Body of pancreas (tissue), 4 donors: ENCODE measurements around the gene HAVCR2. TPM values are rescaled to one million over a fixed set of nuclear protein-coding genes. Genes with fewer than 3 reads are reported as not detected.

Experiments used
- ATAC-seq: fragments of 150-250 bp; one replicate; pipeline ENCODE4 v1.9.1; 2016
- DNase-seq, 4 donors: peaks; one replicate each; pipeline ENCODE4 v3.0.0-alpha.2; 2019
- H3K27ac ChIP-seq, 4 donors: fragments of 200-600 bp; sonication (generic); 1 replicate in 3 of 4; 2 replicates in 1 of 4; pipeline versions ENCODE4 v1.5.1 to v1.6.1; 2016 to 2019; ENCODE audit warnings: mild to moderate bottlenecking in 1 of 4, mixed read lengths in 1 of 4, moderate library complexity in 1 of 4
- H3K27me3 ChIP-seq, 2 donors: fragments of 200-600 bp; sonication (generic); one replicate each; pipeline ENCODE4 v1.6.0; 2016; ENCODE audit warnings: mild to moderate bottlenecking in 1 of 2
- H3K36me3 ChIP-seq, 2 donors: fragments of 200-600 bp; sonication (generic); replicated peaks in 1 of 2; 2 replicates each; pipeline ENCODE4 v1.5.1; 2016; ENCODE audit warnings: low read depth in 2 of 2; ENCODE audit not compliant: insufficient read depth in 1 of 2
- H3K4me1 ChIP-seq: fragments of 200-600 bp; sonication (generic); one replicate; pipeline ENCODE4 v1.6.0; 2016
- H3K4me3 ChIP-seq, 2 donors: fragments of 200-600 bp; sonication (generic); 1 replicate in 1 of 2; 2 replicates in 1 of 2; pipeline ENCODE4 v1.5.1; 2016 to 2019
- H3K9me3 ChIP-seq, 3 donors: fragments of 200-600 bp; sonication (generic); 1 replicate in 2 of 3; 2 replicates in 1 of 3; pipeline ENCODE4 v1.5.1; 2016
- CTCF ChIP-seq, 7 experiments: fragments of 450-650 bp in 4 of 7; fragments of 200-600 bp in 3 of 7; sonication (generic) in 3 of 7; IDR thresholded peaks; one replicate each; pipeline ENCODE4 v1.5.1; 2016 to 2019; ENCODE audit warnings: antibody characterized with exemption in 7 of 7
- POLR2A ChIP-seq, 3 donors: fragments of 450-650 bp; IDR thresholded peaks; one replicate each; pipeline ENCODE4 v1.6.1; 2016; ENCODE audit warnings: antibody characterized with exemption in 3 of 3, mild to moderate bottlenecking in 2 of 3
- WGBS, 2 donors: methylation state at CpG; one replicate each; pipeline ENCODE4 v1.1.5; 2017; 5-methylcytosine and 5-hydroxymethylcytosine counted together
- intact Hi-C: fragments of 100-400 bp; cut with DNase I; formaldehyde crosslinking; loops from one replicate; pipeline ENCODE4 v1.15.1; 2023
- total RNA-seq, 2 donors: library from RNA; depleted of rRNA; stranded (reverse); fragments of >200 nt; gene quantifications; one replicate each; pipeline ENCODE4 v1.1.0, GENCODE V29; 2016

Gene HAVCR2
- total RNA-seq, 2 donors from 2014 or later, result 2.3 to 12.2 TPM

- no peak for DNase-seq
- Histone ChIP-seq H3K4me1 (no peaks in the 10 kb centered on the region), H3K4me3 (no peak overlapping the region), H3K36me3 (no peaks in the 10 kb centered on the region), H3K27me3 (no peaks in the 10 kb centered on the region), H3K27ac (no peak overlapping the region), H3K9me3 (no peaks in the 10 kb centered on the region)
- 66 to 77% methylated on average over 4 of the region's 4 CpGs for WGBS, 2 donors
- intact Hi-C loops, result no loop called here
- TF ChIP-seq POLR2A (IDR thresholded peaks at IDR 0.05) (no peak), CTCF (IDR thresholded peaks at IDR 0.05) (no peak)
- ATAC-seq, result no peak
These were observed 22.9 kb downstream of the HAVCR2 start for GRCh38 chr5:157085930-157086329.

- Histone ChIP-seq H3K27me3 (no peaks in the 10 kb centered on the region), H3K36me3 (no peaks in the 10 kb centered on the region), H3K4me1 (no peaks in the 10 kb centered on the region), H3K9me3 (no peaks in the 10 kb centered on the region), H3K27ac (no peak overlapping the region), H3K4me3 (no peak overlapping the region)
- intact Hi-C loops, result no loop called here
- DNase-seq (no peak), ATAC-seq (no peak)
- WGBS, 2 donors, result 30 to 65% methylated on average over 2 of the region's 2 CpGs
- no peak for TF ChIP-seq POLR2A (IDR thresholded peaks at IDR 0.05)
- TF ChIP-seq CTCF (IDR thresholded peaks at IDR 0.05), result no peak
These were observed 28.6 kb downstream of the HAVCR2 start for GRCh38 chr5:157080286-157080685.

GRCh38 chr5:157076558-157076957, 32.3 kb downstream of the HAVCR2 start:
- no peak overlapping the region for H3K4me3 ChIP-seq
- WGBS, 2 donors, result 48 to 57% methylated on average over 4 of the region's 4 CpGs
- no peaks in the 10 kb centered on the region for H3K9me3 ChIP-seq
- ATAC-seq (no peak), DNase-seq (peak in 1 of 4 donors; percentile 4)
- H3K27me3 ChIP-seq, result no peaks in the 10 kb centered on the region
- no peaks in the 10 kb centered on the region for H3K4me1 ChIP-seq
- intact Hi-C loops, result no loop called here
- TF ChIP-seq POLR2A (IDR thresholded peaks at IDR 0.05) (no peak), CTCF (IDR thresholded peaks at IDR 0.05) (no peak)
- no peak overlapping the region for H3K27ac ChIP-seq
- no peaks in the 10 kb centered on the region for H3K36me3 ChIP-seq

GRCh38 chr5:157072508-157072907, 36.3 kb downstream of the HAVCR2 start:
- Histone ChIP-seq H3K27me3 (no peaks in the 10 kb centered on the region), H3K27ac (no peak overlapping the region), H3K9me3 (no peaks in the 10 kb centered on the region), H3K4me1 (no peaks in the 10 kb centered on the region), H3K4me3 (no peak overlapping the region), H3K36me3 (no peaks in the 10 kb centered on the region)
- no peak for TF ChIP-seq POLR2A (IDR thresholded peaks at IDR 0.05)
- no peak for TF ChIP-seq CTCF (IDR thresholded peaks at IDR 0.05)
- ATAC-seq (no peak), DNase-seq (no peak)
- WGBS, 2 donors, result 25 to 42% methylated on average over 3 of the region's 3 CpGs
- intact Hi-C loops, result no loop called here

- DNase-seq, result no peak
- Histone ChIP-seq H3K27ac (no peak overlapping the region), H3K36me3 (no peaks in the 10 kb centered on the region), H3K4me3 (no peak overlapping the region), H3K9me3 (no peaks in the 10 kb centered on the region), H3K27me3 (no peaks in the 10 kb centered on the region), H3K4me1 (no peaks in the 10 kb centered on the region)
- no peak for ATAC-seq
- intact Hi-C loops, result no loop called here
- TF ChIP-seq POLR2A (IDR thresholded peaks at IDR 0.05) (no peak), CTCF (IDR thresholded peaks at IDR 0.05) (no peak)
- WGBS, 2 donors, result 71 to 82% methylated on average over 3 of the region's 3 CpGs
These were observed 38.9 kb downstream of the HAVCR2 start for GRCh38 chr5:157069949-157070348.
